Peyer's patch (tissue), 4 donors: ENCODE results near the gene BCL6B.

Experiments
- CTCF ChIP-seq, 6 experiments: fragments of 450-650 bp in 4 of 6; fragments of 200-600 bp in 2 of 6; sonication (generic) in 1 of 6; IDR thresholded peaks; one replicate each; pipeline ENCODE4 v1.5.1; 2017 to 2019; ENCODE audit warnings: antibody characterized with exemption in 6 of 6, mild to moderate bottlenecking in 3 of 6, moderate library complexity in 1 of 6
- POLR2A ChIP-seq, 2 donors: fragments of 450-650 bp; IDR thresholded peaks; one replicate each; pipeline ENCODE4 v1.5.1; 2017; ENCODE audit warnings: antibody characterized with exemption in 2 of 2, mild to moderate bottlenecking in 2 of 2, moderate library complexity in 2 of 2

- TF ChIP-seq POLR2A (IDR thresholded peaks at IDR 0.05) (no peak), CTCF (IDR thresholded peaks at IDR 0.05) (no peak)
These were observed 3.5 kb upstream of the BCL6B start for GRCh38 chr17:7019367-7019766.
